HG02798 (cell line): ENCODE results near the gene ETV3.
A peak's percentile ranks its signal among the peaks of the same experiment; 100 is the strongest.
"Not testable (repeated sequence)": the region's sequence is repeated elsewhere in the genome, so short reads cannot be mapped to it uniquely, and the experiment has no call there.

Experiments used
- ATAC-seq: cut with Tn5 transposase; IDR thresholded peaks from one replicate; pipeline ENCODE4 v1.9.1; 2021; ENCODE audit warnings: mild to moderate bottlenecking; ENCODE audit not compliant: unreplicated experiment, poor library complexity

The ETV3 gene

GRCh38 chr1:157138220-157139051 lies at the start of gene ETV3:
ETV3 (minus strand) TSS chr1:157138395; CDS start chr1:157136352, 2,043 bp downstream.
- peak; percentile 91 for ATAC-seq

- no peak for ATAC-seq
These were observed 48.2 kb upstream of the ETV3 start for GRCh38 chr1:157186281-157186992.

DNA sequence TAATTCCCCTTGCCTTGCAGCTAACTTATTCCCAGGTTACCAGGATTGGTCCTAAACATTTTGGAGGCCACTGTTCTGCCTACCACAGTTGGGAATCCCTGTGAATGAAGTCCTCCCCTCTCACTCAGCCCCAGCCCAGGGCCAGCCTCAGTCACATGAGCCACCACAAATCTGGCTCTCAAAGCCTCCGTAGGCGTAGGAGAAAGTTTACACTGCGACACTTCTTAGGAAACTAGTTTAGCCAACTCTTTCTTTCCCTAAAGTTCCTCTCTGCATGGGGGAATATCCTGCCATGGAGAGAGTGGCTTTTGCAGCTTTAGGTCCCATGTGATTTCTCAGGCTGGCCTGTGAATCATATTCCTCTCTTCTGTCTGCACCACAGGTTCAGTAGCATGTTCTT lies 45.7 kb upstream of the ETV3 start:
- no peak for ATAC-seq

GRCh38 chr1:157182371-157182770 lies 44.2 kb upstream of the ETV3 start:
- ATAC-seq: not testable (repeated sequence)

DNA sequence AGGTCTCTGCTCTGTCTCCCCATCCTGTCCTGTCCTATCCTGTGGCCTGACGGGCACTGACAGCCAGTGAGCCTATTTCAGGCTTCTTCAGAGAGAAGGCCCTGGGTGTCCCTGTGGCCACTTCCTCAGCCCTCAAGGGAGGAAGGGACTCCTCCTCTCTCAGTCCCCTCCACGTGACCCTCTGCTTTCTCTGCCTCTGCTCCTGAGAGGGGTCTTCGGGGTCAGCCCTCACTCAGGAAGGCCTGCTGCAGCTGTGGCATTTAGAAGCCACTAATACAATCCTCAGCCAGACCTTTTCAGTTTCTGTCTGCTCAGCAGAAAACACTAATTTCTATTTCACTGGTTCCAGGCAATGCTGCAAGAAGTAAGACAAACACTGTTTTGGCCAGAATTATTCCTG lies 43.6 kb upstream of the ETV3 start:
- peak; percentile 24 for ATAC-seq

GRCh38 chr1:157181258-157181657 lies 43.1 kb upstream of the ETV3 start:
- ATAC-seq: peak; percentile 27

DNA sequence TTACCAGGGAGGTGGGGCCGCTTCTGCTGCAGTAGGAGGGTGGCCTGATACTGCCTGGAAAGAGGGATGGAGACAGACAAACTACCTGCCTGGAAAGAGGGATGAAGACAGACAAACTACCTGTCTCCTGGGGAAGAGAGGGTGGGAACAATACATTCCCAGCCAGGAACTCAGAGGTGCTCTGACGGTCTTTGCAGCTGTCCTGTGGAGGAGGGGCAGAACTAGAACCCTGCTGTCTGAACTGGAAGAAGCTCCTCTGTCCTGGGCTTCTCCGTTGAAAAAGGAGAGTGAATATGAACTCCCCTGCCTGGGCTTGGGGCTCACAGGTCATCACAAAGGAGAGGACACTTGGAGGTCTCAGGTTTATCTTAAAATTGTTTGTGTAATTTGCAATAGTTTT lies 40.3 kb upstream of the ETV3 start:
- no peak for ATAC-seq

GRCh38 chr1:157177733-157178394 lies 39.7 kb upstream of the ETV3 start:
- ATAC-seq: no peak

GRCh38 chr1:157176591-157177121 lies 38.5 kb upstream of the ETV3 start:
- peak; percentile 63 for ATAC-seq

GRCh38 chr1:157176016-157176415 lies 37.8 kb upstream of the ETV3 start:
- peak; percentile 1 for ATAC-seq

GRCh38 chr1:157173900-157174410 lies 35.8 kb upstream of the ETV3 start:
- no peak for ATAC-seq

DNA sequence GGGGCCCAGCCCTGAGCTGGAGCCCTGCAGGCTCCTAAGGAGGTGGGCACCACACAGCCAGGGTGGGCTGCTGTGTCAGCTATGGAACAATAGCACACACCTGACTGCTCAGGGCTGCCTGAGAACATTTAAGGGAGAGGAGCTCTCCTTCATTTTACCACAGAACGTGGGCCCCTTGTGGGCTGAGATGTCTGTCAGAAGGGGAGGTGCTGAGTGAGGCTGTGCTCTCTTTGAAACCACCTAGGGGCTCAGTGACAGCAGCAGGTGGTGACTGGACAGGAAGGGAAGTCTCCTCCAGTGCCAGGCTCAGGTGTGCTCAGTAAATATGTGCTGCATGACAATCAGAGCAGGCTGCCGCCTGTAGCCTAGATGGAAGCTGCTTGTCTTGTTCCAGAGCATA lies 35.0 kb upstream of the ETV3 start:
- ATAC-seq: not testable (repeated sequence)

DNA sequence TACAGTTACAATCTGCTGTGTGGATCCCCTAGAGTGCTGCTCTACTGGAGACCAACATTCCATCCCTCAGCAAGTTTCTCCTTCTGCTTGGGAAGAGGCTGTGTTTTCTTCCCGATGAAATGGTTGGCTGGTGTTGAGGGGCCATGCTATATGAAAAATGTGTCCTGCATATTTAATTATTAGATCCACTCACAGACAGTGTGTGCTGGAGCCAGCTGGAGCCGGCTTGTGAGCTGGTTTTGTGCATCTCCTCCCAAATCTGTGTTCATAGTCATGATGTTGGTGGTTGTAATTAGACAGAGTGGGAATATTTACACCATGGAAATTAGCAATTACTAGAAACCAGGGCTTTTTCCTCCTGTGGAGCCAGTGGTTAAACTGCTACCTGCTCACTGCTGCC lies 34.4 kb upstream of the ETV3 start:
- ATAC-seq: not testable (repeated sequence)

DNA sequence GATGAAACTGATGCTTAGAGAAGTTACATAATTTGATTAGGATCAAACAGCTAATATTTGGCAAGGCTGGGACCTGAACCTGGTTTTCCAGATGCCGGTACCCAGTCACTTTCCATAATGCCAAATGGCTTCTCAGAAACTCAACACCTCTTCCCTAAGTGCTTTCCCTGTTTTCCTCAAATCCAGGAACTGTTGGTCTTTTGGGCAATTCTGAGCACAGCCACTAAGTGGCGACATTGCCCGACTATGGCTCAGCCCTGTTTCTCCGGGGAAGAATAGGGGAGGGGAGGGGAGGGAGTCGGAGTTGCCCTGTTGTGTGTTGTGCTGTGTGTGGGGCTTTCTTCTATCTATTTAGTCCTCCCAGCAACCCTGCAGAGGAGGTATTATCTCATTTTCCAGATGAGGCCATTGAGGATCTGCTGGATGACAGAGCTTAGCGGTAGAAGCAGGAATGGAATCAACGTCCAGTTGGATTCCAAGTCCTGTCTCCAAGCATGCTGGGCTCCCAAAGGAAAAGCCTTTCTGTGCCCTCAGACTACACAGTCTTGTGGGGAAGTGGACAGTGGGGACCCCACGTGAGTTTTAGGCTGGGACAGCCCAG lies 33.8 kb upstream of the ETV3 start:
- not testable (repeated sequence) for ATAC-seq

DNA sequence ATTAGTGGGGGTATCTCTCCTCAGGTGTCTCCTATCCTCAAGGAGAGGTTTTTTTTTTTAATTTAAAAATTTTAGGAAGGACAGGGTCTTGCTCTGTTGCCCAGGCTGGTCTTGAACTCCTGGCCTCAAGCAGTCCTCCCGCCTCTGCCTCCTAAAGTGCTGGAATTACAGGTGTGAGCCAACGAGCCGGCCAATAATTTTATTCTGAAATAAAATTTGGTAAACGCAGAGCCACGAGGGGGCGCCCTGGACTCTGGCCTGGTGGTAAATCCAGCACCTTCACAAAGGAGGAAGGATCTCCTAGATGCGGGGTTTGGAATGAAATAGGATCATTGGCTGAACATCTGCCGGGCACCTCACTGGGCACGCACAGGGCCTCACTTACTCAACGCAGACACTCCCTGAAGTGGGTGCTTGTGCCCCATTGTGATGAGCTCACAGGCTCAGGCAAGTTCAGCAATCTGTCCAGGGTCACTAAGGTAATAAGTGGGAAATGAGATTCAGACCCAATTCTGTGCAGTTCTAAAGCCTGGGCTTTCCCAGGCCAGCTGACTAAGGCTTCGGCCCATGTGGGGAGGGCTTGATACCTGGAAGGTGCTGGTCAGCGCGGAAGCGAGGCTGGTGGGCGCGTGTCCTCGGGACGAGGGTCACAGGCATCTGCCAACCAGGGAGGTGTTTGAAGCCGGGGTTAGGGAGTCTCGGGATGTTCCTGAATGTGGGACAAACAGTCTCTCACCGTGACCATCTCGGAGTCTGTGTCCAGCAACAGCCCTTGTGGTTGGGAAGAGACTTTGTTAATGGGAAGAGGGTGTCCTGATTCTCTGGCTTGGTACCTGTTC lies 32.7 kb upstream of the ETV3 start:
- ATAC-seq: no peak

DNA sequence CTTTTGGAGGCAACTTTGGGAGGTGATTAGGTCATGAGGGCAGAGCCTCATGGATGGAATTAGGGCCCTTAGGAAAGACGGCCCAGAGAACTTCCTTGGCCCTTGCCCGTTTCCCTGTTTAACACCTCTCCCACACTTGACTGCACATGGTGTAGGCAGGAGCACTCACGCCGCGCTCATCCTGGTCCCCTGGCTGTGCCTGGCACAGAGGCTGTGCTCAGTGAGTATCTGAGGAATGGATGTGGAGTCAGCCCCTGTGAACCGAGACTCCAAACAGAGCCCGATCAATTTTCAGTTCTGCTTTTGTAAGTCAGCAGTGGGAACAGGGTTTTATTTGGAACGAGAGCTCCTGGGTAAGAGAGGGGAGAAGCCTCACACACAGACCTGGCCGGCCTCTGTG lies 29.8 kb upstream of the ETV3 start:
- peak; percentile 45 for ATAC-seq

DNA sequence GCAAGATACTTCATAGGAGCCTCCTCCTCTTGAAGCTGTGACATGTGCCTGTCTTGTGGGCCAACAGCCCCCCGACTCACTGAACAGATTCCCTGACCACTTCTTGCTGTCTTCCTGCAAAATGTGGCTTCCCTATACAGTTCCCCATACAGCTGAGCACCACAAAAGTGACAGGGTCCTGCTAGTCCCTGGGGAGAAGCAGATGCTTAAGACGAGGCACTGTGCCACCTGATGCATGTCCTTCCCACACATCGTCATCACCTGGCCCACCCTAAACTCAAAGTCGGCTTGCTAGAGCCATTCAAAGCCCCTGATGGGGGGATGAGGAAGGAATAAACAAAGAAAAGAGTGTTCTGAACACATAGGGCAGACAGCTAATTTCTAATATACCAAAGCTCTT lies 29.2 kb upstream of the ETV3 start:
- no peak for ATAC-seq

DNA sequence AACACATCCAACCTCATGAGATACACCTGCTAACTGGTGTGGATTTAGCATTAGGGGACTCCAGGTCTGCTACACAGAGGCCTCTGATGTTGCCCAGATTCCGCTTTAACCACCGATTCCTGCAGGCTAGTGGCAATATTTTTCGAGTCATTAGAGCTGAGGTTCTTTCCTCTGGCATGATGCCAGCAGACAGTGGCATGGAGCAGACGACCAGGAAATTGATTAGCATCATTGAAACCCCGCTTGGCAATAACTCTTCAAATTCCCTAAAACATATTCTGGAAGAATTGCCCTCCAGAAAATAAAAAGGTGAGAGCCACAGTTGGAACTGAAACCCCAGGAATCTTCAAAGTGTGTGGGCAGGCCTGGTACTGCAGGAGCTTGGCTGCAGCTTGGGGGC lies 28.4 kb upstream of the ETV3 start:
- ATAC-seq: no peak
